Motor neuron (in vitro differentiated cells): ENCODE data around the gene VSTM4. TPM values are rescaled to one million over a fixed set of nuclear protein-coding genes. Genes with fewer than 3 reads are reported as not detected.

Source experiments
- ATAC-seq, 8 experiments: fragments of 200-7000 bp; cut with Tn5 transposase; replicated peaks in 6 of 8; 2 replicates each; pipeline ENCODE4 v1.8.0; 2021; ENCODE audit warnings: mild to moderate bottlenecking in 8 of 8, moderate library complexity in 8 of 8
- H3K27ac ChIP-seq, 2 donors: fragments of 250-450 bp; sonication (Bioruptor Pico); 2 replicates each; pipeline ENCODE4 v1.9.0; 2021; ENCODE audit warnings: antibody characterized with exemption in 2 of 2, mild to moderate bottlenecking in 2 of 2, moderate library complexity in 1 of 2
- H3K4me1 ChIP-seq, 2 donors: fragments of 250-450 bp; sonication (Bioruptor Pico); replicated peaks in 1 of 2; 2 replicates each; pipeline ENCODE4 v1.6.1; 2021; ENCODE audit warnings: antibody characterized with exemption in 2 of 2, mild to moderate bottlenecking in 2 of 2, moderate library complexity in 1 of 2
- H3K4me3 ChIP-seq, 5 donors: fragments of 250-450 bp; sonication (Bioruptor Pico); 2 replicates each; pipeline ENCODE4 v1.9.0; 2021; ENCODE audit warnings: antibody characterized with exemption in 5 of 5, mild to moderate bottlenecking in 5 of 5, moderate library complexity in 4 of 5
- WGBS, 10 experiments: fragments of 450-650 bp; shearing (Covaris generic); methylation state at CpG; one replicate each; pipeline ENCODE4 v1.0.0; 2022; 5-methylcytosine and 5-hydroxymethylcytosine counted together
- in situ Hi-C, 9 experiments: fragments of 400-800 bp; cut with MboI; loops; one replicate each; pipeline ENCODE4 v1.15.0; 2021; ENCODE audit warnings: low sequenced_read_pairs in 9 of 9, low pct_unique_long_range_greater_than_20kb in 2 of 9; ENCODE audit not compliant: unreplicated experiment in 9 of 9
- total RNA-seq, 8 experiments: library from RNA; unstranded; fragments of 300-600 nt; gene quantifications; 2 replicates each; pipeline versions ENCODE4 v1.2.3 to v1.2.4, GENCODE V29; 2022

VSTM4 gene
- total RNA-seq, 8 experiments from 2014 or later: 0.24 to 19.0 (median 2.0) TPM

- no peak for ATAC-seq
- H3K4me1 ChIP-seq: no peaks in the 10 kb centered on the region
- 89 to 100% (median 100%) methylated on average over 1 of the region's 1 CpG; no CpG with 5 or more reads in 2 of the 10 experiments for WGBS, 10 experiments
- in situ Hi-C loops: no loop called here
- no peak overlapping the region for H3K4me3 ChIP-seq
- no peak overlapping the region for H3K27ac ChIP-seq
These were observed 81.4 kb downstream of the VSTM4 start for GRCh38 chr10:49033939-49034338.

GRCh38 chr10:49029666-49030065, 85.7 kb downstream of the VSTM4 start:
- 100% methylated on average over 1 of the region's 1 CpG; no CpG with 5 or more reads in 9 of the 10 experiments for WGBS, 10 experiments
- Histone ChIP-seq H3K27ac (no peak overlapping the region), H3K4me3 (no peak overlapping the region), H3K4me1 (no peaks in the 10 kb centered on the region)
- in situ Hi-C loops: no loop called here
- no peak for ATAC-seq

DNA sequence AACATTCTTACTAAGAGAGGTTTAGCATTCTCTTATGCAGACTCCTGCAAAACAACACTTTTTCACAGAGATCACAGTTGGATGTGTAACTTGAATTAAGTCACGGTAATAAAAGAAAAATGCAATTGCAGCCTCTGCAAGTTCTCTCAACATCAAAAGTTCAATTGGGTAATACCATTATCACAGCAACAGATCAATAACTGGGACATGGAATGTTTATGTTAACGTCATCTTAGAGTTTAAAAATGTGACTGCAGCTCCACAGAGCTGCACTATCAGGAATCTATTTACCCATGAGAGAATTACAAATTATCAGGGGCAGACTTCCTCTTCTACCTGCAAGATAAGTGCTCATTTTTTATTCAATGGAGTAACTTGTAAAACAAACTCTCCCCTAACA, 86.7 kb downstream of the VSTM4 start:
- H3K4me3 ChIP-seq: no peak overlapping the region
- in situ Hi-C loops: no loop called here
- ATAC-seq: peak in 1 of 8 experiments; percentile 8
- no peaks in the 10 kb centered on the region for H3K4me1 ChIP-seq
- 51 to 100% (median 82%) methylated on average over 1 to 2 of the region's 2 CpGs; no CpG with 5 or more reads in 3 of the 10 experiments for WGBS, 10 experiments
- no peak overlapping the region for H3K27ac ChIP-seq

- Histone ChIP-seq H3K4me1 (no peaks in the 10 kb centered on the region), H3K27ac (no peak overlapping the region), H3K4me3 (no peak overlapping the region)
- in situ Hi-C loops: no loop called here
- ATAC-seq: no peak
- 40 to 100% (median 84%) methylated on average over 1 to 6 of the region's 7 CpGs; no CpG with 5 or more reads in 6 of the 10 experiments for WGBS, 10 experiments
These were observed 89.9 kb downstream of the VSTM4 start for GRCh38 chr10:49025347-49025983.

DNA sequence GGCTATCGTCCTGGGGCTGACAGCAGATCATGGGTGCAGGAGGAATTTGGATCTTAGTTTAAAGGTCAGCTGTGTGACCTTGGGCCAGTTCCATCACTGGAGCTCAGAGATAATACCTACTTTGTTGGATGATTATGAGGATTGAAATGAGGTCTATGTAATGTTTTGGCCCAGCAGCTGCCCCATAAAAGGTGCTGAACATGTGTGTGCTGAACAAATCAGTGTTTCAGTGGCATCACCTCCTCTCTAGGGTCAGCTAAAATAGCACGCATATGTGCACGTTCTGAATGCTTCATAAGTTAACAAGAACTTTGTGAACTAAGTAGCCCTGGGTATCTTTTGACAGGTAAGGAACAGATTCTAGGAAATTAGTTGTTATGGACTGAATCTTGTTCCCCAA, 90.8 kb downstream of the VSTM4 start:
- ATAC-seq: no peak
- in situ Hi-C loops: no loop called here
- Histone ChIP-seq H3K27ac (no peak overlapping the region), H3K4me1 (peaks cover 0 to 2% of the 10 kb centered on the region in 2 donors), H3K4me3 (no peak overlapping the region)
- WGBS, 10 experiments: 20 to 100% (median 80%) methylated on average over 1 to 3 of the region's 3 CpGs; no CpG with 5 or more reads in 1 of the 10 experiments

DNA sequence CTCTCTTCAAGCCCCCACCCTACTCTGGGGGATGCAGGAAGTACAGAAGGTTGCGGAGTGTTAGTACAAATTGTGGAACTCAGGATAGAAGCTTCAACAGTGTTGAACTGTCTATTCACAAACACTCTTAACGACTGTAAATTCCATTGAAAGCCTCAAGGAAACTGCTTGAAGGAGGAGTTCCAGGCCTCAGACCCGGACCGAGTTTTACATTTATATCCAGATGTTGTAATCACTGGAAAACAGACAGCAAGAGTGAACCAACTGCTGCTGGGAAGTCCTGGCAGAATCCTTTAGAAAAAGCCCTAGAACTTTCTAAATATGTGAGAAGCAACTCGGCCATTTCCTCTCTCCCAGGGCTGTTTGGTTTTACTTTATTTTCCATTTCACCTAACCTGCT, 91.6 kb downstream of the VSTM4 start:
- Histone ChIP-seq H3K4me3 (no peak overlapping the region), H3K27ac (no peak overlapping the region), H3K4me1 (peaks cover 0 to 4% of the 10 kb centered on the region in 2 donors)
- ATAC-seq: peak in 2 of 8 experiments; percentile 48 to 51
- in situ Hi-C loops: no loop called here
- WGBS, 10 experiments: 9 to 90% (median 69%) methylated on average over 1 to 4 of the region's 5 CpGs; no CpG with 5 or more reads in 2 of the 10 experiments

- in situ Hi-C loops: no loop called here
- H3K4me1 ChIP-seq: peaks cover 0 to 4% of the 10 kb centered on the region in 2 donors
- no peak for ATAC-seq
- 34 to 93% (median 76%) methylated on average over 1 to 2 of the region's 2 CpGs; no CpG with 5 or more reads in 1 of the 10 experiments for WGBS, 10 experiments
- no peak overlapping the region for H3K4me3 ChIP-seq
- H3K27ac ChIP-seq: no peak overlapping the region
These were observed 92.3 kb downstream of the VSTM4 start for GRCh38 chr10:49023071-49023470.

GRCh38 chr10:49021685-49022084, 93.6 kb downstream of the VSTM4 start:
- Histone ChIP-seq H3K27ac (no peak overlapping the region), H3K4me3 (no peak overlapping the region), H3K4me1 (peaks cover 0 to 4% of the 10 kb centered on the region in 2 donors)
- in situ Hi-C loops: no loop called here
- WGBS, 10 experiments: 0 to 100% (median 82%) methylated on average over 1 to 6 of the region's 6 CpGs
- ATAC-seq: peak in 1 of 8 experiments; percentile 98

DNA sequence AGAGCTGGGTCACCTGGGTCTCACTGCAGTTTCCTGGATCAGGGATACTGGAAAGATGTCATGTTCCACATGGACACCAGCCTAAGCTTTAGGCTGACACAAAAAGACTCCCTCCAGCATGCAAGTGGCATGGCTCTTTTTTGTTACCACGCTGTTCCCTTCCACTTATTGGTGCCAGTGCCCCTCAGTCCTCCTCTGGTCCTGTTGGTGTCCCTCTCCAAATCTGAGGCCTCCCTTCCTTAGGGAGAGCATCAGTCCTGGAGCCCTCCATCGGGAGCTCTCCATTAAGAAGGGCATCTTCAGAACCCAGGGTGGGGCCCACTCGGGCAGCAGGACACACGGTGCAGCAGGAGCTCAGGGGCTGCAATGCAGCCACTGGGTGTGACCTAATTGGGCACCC, 99.6 kb downstream of the VSTM4 start:
- no peak for ATAC-seq
- 40 to 100% (median 80%) methylated on average over 1 to 2 of the region's 4 CpGs; no CpG with 5 or more reads in 5 of the 10 experiments for WGBS, 10 experiments
- no peak overlapping the region for H3K4me3 ChIP-seq
- no peak overlapping the region for H3K27ac ChIP-seq
- H3K4me1 ChIP-seq: peaks cover 4 to 5% of the 10 kb centered on the region in 2 donors
- in situ Hi-C loops: no loop called here

- Histone ChIP-seq H3K27ac (no peak overlapping the region), H3K4me3 (no peak overlapping the region), H3K4me1 (peaks cover 7 to 9% of the 10 kb centered on the region in 2 donors)
- ATAC-seq: no peak
- in situ Hi-C loops: no loop called here
- 40 to 58% methylated on average over 1 to 4 of the region's 4 CpGs; no CpG with 5 or more reads in 8 of the 10 experiments for WGBS, 10 experiments
These were observed 102.7 kb downstream of the VSTM4 start for GRCh38 chr10:49012603-49013002.

DNA sequence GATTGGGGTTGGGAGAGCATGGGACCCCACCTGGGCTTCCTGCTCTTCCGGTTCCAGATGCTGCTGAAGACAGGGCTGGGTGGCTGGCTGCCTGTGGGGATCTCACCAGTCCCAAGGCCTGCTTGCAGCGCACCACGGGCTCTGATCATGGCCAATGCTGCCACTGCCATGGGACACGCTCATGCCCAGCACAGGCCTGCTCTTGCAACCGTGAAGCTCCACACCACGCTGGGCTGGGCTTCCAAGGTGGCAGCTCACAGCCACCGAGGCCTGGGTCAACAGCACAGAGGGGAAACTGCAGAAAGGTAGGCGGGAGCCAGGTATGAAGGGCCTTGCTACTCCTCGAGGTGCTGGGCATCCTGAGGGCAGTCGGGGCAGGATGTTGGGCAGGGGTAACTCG, 103.6 kb downstream of the VSTM4 start:
- peaks cover 7 to 9% of the 10 kb centered on the region in 2 donors for H3K4me1 ChIP-seq
- in situ Hi-C loops: no loop called here
- no peak for ATAC-seq
- no peak overlapping the region for H3K4me3 ChIP-seq
- WGBS, 10 experiments: 17 to 100% (median 78%) methylated on average over 1 to 4 of the region's 11 CpGs; no CpG with 5 or more reads in 4 of the 10 experiments
- H3K27ac ChIP-seq: no peak overlapping the region

DNA sequence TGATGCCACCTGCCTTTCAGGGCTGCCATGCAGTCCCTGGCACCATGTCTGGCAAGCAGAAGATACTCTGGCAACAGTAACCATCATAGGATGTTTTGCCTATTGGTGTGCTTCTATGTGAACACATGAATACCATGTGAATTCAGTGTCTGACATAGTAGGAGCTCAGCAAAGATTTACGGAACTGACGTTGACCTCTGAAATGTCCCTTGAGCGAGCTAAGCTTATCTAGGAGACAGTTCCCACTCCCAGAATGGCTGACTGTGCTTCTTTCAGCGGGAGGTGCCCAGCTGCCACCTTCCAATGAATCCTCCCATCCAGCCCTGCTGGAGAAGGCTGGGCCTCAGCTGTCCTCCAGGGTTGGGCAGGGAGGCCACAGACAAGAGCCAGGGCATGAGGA, 104.5 kb downstream of the VSTM4 start:
- Histone ChIP-seq H3K4me1 (peaks cover 7 to 9% of the 10 kb centered on the region in 2 donors), H3K27ac (no peak overlapping the region), H3K4me3 (no peak overlapping the region)
- ATAC-seq: no peak
- WGBS, 10 experiments: 52 to 100% (median 67%) methylated on average over 1 to 4 of the region's 4 CpGs; no CpG with 5 or more reads in 4 of the 10 experiments
- in situ Hi-C loops: no loop called here

GRCh38 chr10:49010295-49010694, 105.0 kb downstream of the VSTM4 start:
- Histone ChIP-seq H3K4me3 (no peak overlapping the region), H3K27ac (no peak overlapping the region), H3K4me1 (peaks cover 7 to 9% of the 10 kb centered on the region in 2 donors)
- WGBS, 10 experiments: 20 to 75% (median 56%) methylated on average over 1 to 3 of the region's 4 CpGs; no CpG with 5 or more reads in 4 of the 10 experiments
- in situ Hi-C loops: no loop called here
- peak in 3 of 8 experiments; percentile 41 to 55 (median 53) for ATAC-seq
